GOT3 (cell line): ENCODE data around the gene C12orf56.
"Not testable (repeated sequence)": the region's sequence is repeated elsewhere in the genome, so short reads cannot be mapped to it uniquely, and the experiment has no call there.

ENCODE experiments used
- DNase-seq: peaks from one replicate; lab custom pipeline; 2025; ENCODE audit warnings: mixed read lengths; lab: John Stamatoyannopoulos, UW

The C12orf56 gene

GRCh38 chr12:64304571-64304970, 86.0 kb downstream of the C12orf56 start:
- DNase-seq: no peak

GRCh38 chr12:64299628-64300027, 90.9 kb downstream of the C12orf56 start:
- no peak for DNase-seq

GRCh38 chr12:64296301-64296700, 94.3 kb downstream of the C12orf56 start:
- DNase-seq: no peak

- DNase-seq: no peak
Measured at GRCh38 chr12:64293654-64294364, 96.7 kb downstream of the C12orf56 start.

- not testable (repeated sequence) for DNase-seq
Measured at GRCh38 chr12:64293174-64293573, 97.4 kb downstream of the C12orf56 start.

GRCh38 chr12:64286521-64286920, 104.0 kb downstream of the C12orf56 start:
- DNase-seq: no peak

DNA sequence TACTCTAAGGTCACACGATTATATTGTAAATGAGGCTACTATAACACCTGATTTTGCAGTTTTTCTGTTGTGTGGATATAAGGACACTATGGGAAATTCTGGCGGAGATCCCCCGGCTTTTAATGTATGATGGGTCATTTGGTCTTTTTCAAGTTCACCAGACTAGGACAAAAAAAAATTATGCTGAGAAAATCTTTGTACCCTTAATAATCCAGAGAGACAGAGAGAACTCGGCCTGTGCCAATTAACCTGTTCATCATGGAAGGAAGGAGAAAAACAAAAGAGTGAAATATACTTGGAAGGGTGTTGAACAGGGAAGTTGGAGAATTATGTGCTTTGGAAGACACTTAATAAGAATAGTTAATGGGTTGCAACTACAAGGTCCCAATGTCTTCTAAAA, 106.3 kb downstream of the C12orf56 start:
- DNase-seq: no peak

- DNase-seq: no peak
Measured at GRCh38 chr12:64278421-64278820, 112.1 kb downstream of the C12orf56 start.

- DNase-seq: no peak
Measured at GRCh38 chr12:64273527-64274403, 116.8 kb downstream of the C12orf56 start.

- DNase-seq: no peak
Measured at GRCh38 chr12:64270411-64270810, 120.1 kb downstream of the C12orf56 start.

GRCh38 chr12:64269161-64269560, 121.4 kb downstream of the C12orf56 start:
- DNase-seq: no peak

DNA sequence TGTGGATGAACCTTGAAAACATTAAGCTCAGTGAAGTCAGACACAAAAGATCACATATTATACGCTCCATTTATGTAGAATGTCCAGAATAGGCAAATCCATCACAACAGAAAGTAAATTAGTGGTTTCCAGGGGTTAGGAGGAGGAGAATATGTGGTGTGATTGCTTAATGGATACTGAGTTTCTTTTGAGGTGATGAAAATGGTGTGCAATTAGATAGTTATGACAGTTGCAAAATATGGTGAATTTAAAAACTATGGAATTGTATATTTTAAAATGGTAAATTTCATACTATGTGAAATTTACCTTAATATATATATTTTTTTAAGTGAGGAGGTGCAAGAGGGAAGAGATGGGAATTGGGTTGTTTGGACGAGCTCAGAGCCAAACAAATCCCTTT, 122.1 kb downstream of the C12orf56 start:
- no peak for DNase-seq

- DNase-seq: no peak
Measured at GRCh38 chr12:64265839-64266238, 124.7 kb downstream of the C12orf56 start.

DNA sequence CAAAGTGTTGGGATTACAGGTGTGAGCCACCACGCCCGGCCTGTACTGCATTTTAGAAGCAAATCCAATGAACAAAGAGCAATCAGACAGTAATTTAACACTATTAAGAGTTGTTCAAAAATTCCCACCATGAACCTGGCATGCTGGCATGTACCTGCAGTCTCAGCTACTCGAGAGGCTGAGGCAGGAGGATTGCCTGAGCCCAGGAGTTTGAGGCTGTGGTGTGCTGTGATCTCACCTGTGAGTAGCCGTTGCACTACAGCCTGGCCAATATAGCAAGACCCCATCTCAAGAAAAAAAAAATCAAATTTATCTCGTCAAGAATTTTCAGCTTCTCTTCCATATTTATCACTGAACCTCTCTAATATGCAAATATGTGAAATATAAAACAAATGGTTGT, 128.7 kb downstream of the C12orf56 start:
- DNase-seq: no peak

DNA sequence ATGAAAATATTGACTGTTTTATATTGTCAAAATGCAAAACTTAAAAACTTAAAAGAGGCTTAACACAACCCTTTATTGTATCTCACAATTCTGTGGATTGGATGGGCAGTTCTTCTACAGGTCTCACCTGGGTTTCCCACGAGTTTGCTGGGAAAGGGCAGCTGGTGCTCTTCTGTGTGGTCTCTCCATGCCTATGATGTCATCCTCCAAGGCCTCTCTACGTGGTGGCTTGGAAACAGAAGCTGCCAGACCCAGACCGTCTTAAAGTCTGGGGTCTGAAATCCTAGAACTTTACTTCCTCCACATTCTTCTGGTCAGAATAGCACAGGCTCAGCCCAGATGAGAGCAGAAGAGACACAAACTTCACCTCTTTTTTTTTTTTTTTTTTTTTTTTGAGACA, 132.0 kb downstream of the C12orf56 start:
- no peak for DNase-seq

- DNase-seq: no peak
Measured at GRCh38 chr12:64256166-64256800, 134.3 kb downstream of the C12orf56 start.

GRCh38 chr12:64255249-64255648, 135.3 kb downstream of the C12orf56 start:
- no peak for DNase-seq

DNA sequence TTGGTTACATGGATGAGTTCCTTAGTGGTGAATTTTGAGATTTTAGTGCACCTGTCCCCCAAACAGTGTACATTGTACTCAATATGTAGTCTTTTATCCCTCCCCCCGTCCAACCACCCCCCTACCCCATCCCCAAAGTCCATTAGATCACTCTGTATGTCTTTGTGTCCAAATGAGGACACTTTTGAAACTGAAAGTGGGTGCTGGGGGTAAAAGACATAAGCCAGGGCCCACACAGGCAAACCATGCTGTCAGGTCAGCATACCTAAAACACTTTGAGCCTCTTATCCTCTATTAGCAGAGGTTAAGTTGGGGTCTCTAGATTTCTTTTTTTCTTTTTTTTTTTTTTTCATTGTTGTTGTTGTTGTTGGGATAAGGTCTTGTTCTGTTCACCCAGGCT, 137.2 kb downstream of the C12orf56 start:
- DNase-seq: no peak

GRCh38 chr12:64252681-64253080, 137.9 kb downstream of the C12orf56 start:
- DNase-seq: no peak

GRCh38 chr12:64243809-64244208, 146.7 kb downstream of the C12orf56 start:
- DNase-seq: no peak

GRCh38 chr12:64240781-64241180, 149.8 kb downstream of the C12orf56 start:
- no peak for DNase-seq

DNA sequence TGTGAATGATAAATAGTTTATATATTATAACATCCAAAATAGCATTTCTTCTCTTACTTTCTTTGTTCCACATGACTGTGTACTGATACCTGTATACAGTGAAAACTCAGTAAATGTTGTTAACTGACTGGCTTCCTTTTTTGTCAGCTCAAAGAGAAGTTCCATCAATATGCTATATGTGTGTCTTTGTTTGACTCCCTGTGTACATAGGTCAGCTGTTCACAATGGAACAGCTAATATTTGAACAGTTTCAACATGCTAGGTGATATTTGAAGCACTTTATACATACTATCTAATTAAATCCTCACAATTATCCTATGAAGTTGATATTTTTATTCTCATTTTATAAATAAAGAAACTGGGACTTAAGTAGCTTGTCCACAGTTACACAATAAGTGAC, 153.2 kb downstream of the C12orf56 start:
- DNase-seq: no peak

GRCh38 chr12:64236549-64236948, 154.0 kb downstream of the C12orf56 start:
- no peak for DNase-seq
